Measurements from ENCODE around the gene VILL.
"Not testable (repeated sequence)": the region's sequence is repeated elsewhere in the genome, so short reads cannot be mapped to it uniquely, and the experiment has no call there.

- TF ChIP-seq CTCF (IDR thresholded peaks at IDR 0.05; ENCODE audit: low read length); EZH2 (optimal IDR thresholded peaks at IDR 0.05; ENCODE audit: low read depth, low read length): not testable (repeated sequence)
Measured at GRCh38 chr3:37988376-37988775, 2.2 kb upstream of the VILL start.
